HG03342 (cell line): ENCODE results near the gene ENPEP.
"Not testable (repeated sequence)": the region's sequence is repeated elsewhere in the genome, so short reads cannot be mapped to it uniquely, and the experiment has no call there.

ENCODE experiments used
- ATAC-seq: cut with Tn5 transposase; IDR thresholded peaks from one replicate; pipeline ENCODE4 v1.9.1; 2021; ENCODE audit warnings: mild to moderate bottlenecking, moderate library complexity; ENCODE audit not compliant: unreplicated experiment

ENPEP gene

DNA sequence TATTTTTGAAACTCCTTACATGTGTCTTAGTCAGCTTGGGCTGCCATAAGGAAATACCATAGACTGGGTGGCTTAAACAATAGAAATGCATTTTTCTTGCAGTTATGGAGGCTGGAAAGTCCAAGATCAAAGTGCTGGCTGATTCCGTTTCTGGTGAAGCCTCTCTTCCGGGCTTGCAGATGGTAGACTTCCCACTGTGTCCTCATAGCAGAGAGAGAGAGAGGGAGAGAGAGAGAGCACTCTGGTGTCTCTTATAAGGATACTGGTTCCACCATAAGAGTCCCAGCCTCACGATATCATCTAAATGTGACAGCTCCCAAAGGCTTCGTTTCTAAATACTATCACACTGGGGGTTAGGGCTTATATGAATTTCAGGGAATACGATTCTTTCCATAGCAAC is 39.7 kb downstream of the ENPEP start:
- ATAC-seq: no peak

DNA sequence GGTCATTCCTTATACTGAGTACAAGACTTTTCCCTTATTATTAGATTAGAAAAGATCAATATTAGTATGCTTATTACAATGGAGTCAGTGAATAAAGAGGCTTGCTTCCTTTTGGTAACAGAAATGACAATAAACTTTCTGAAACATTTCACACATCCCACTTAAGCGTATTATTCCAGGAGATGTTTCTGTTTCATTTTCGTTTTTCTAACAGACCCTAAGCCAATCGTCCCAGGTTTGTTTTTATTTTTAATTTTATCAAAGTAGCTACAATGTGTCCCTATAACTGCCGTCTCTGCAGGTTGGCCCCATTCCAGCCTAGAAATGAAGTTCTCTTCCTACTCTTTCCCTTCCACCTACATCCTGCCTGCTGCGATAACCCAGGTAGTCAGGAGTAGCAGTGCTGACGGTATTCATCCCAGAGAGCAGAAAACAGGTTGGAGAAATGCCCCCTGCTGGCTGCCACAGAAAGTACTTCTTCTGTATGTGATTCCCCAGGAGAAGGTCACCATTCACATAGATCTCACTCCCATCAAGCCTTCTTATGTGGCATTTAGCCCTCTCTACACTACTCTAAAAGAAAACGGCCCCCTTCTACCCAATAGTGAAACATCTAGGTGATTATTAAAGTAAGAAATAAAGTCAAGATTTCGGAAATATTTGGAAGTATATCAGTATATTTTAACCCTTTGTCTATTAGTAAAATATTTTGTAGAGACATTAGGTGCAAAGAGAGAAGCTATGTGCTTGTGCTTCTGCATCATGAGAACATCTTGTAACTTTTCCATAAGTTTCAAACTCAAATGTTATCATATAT is 40.4 kb downstream of the ENPEP start:
- ATAC-seq: peak; percentile 88

GRCh38 chr4:110518889-110519490 is 43.0 kb downstream of the ENPEP start:
- no peak for ATAC-seq

DNA sequence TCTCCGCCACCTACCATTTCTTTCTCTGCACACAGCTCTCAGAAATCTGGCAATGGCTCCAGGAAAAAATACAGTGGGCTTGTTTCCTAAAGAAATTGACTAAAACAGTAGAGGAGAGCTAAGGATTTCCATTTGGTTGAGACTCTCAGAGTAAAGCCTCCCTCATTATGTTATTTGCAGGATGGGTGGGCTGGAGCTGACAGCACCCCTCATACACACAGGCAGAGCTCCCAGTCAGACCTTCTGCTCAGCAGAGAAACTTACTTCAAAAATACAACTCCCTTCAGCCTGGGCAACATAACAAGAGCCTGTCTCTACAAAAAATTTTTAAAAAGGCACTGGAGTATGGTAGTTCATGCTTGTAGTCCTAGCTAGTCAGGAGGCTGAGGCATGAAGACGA is 44.9 kb downstream of the ENPEP start:
- no peak for ATAC-seq

DNA sequence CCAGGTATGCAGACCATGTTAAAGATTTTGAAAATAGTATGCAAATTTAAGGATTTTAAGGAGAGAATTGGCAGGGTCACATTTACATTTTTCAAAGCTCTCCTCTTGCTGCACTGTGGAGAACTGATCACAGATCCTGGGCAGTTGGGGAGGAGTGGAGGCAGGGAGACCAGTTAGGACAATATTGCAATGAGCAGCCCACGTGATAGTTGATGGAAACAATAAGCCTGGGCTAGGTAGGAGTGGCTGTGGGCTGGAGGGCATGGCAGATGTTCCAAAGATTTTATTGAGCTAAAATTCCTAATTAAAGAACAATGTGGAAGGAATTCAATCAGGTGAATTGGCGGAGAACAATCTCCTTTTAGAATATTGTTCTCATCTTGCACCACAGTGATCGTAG is 50.6 kb downstream of the ENPEP start:
- no peak for ATAC-seq

DNA sequence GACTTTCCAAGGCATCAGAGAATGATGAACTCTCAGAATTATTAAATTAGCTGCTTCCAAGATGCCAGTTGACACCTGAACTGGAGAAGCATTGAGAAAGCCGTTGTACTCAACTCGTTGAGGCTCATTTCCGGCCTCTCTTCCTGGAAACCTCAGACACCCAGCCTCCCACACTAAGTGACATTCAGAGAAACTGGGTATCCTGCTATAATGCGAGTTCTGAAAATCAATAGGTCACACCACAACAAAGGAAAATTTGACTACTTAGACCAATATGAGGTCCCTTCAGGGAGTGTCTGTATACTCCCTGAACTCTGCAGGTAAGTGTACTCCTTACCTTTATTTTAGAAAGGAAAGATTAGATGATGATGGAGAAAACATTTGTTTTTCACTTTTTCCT is 51.2 kb downstream of the ENPEP start:
- no peak for ATAC-seq

GRCh38 chr4:110532901-110533589 is 57.1 kb downstream of the ENPEP start:
- no peak for ATAC-seq

DNA sequence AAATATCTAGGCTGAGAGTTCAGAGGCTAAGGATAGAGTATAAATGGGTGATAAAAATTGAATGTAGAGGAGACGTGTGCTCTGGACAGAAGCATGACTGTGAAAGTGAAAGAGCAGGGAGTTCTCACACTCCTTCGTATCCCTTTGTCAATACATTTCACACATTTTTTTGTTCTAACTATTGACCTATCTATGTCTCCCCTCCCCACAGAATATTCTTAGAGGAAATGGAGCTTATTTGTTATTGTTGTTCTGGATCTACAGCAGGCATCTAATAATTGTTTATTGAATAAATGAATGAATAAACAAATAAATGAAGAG is 57.6 kb downstream of the ENPEP start:
- no peak for ATAC-seq

DNA sequence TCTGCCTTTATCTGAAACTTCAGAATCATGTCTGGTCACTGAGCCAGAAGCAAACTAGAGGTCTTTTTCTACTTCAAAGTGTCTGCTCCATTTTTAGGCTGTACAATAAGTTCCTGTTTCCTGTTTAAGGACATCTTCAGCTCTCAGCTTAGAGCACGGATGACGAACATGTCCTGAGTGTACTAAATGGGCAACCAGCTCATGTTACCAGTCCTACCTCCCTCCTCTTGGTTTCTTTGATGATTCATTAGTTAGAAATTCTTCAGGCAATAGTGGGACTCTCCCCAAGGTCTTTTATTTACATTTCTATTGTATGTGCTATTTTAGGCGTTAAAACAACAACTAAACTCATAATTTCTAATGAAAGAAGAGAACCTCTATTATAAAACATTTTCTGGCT is 58.0 kb downstream of the ENPEP start:
- no peak for ATAC-seq

GRCh38 chr4:110540581-110540980 is 64.6 kb downstream of the ENPEP start:
- ATAC-seq: no peak

DNA sequence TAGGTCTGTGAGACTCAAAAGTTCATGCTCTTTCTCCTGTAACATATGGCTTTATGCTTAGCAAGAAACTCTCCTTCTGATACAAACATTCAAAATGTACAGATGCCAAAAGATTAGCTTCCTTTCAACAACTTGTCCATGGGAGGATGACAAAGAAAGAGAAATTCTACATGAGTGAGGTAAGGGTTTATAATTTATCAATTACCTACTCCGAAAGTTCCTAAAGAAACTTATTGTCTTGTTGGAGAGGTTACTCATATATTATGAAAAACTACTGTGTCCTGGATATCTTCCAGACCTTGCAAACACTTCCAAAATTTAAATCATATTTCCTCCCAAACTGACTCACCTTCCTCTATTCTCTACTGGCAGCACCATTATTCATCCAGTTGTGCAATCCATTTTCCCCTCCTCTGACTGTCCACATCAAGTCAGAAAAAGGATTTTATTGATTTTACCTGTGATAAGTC is 65.1 kb downstream of the ENPEP start:
- no peak for ATAC-seq

GRCh38 chr4:110543577-110543976 is 67.6 kb downstream of the ENPEP start:
- no peak for ATAC-seq

DNA sequence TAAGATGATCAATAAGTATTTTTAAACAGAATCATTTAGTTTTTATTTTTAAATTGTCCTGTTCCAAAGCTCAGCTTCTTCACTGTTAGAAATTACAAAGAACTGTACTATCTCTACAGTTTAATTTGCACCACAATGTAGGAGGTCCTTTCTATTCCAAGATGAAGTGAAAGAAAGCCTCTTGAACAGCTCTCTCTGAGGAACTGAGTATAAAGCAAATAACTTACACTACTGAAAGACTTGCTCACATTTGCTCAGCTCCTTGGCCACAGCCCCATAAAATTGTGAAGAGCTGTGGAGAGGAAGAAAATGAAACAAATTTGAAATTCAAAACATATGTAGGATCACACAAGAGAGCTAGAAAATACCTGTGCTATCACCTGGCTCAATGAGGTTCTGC is 68.6 kb downstream of the ENPEP start:
- ATAC-seq: no peak

DNA sequence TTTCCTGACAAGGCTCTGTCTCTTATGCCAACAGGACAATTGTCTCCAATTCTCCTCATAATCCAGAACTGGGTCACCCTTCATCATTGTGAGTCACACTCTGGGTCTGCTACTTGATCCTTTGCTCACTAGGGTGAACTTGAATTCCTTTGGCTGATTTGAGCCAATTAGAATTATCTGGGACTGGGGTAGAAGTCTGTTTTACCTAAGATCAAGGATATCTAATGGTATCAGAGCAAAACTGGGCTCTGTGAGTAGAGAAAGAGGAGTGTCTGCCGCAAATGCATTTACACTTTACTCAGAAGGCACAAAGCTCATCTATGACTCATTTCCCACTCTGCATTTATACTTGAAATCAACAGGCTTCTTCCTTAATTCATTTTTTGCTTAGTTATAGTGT is 74.3 kb downstream of the ENPEP start:
- ATAC-seq: no peak

GRCh38 chr4:110553197-110553596 is 77.2 kb downstream of the ENPEP start:
- ATAC-seq: no peak

GRCh38 chr4:110567214-110567613 is 91.3 kb downstream of the ENPEP start:
- ATAC-seq: no peak

DNA sequence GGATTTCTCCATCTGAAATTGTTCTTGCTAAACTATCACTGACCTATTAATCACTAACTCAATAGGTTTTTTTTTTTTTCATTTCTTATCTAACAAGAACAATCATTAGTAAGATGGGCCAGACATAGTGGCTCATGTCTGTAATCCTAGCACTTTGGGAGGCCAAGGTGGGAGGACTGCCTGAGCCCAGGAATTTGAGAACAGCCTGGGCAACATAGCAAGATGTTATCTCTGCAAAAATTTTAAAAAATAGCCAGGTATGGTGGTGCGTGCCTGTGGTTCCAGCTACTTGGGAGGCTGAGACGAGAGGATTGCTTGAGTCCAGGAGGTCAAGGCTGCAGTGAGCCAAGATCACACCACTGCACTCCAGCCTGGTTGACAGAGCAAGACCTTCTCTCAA is 100.7 kb downstream of the ENPEP start:
- ATAC-seq: not testable (repeated sequence)

GRCh38 chr4:110586131-110586850 is 110.3 kb downstream of the ENPEP start:
- no peak for ATAC-seq

DNA sequence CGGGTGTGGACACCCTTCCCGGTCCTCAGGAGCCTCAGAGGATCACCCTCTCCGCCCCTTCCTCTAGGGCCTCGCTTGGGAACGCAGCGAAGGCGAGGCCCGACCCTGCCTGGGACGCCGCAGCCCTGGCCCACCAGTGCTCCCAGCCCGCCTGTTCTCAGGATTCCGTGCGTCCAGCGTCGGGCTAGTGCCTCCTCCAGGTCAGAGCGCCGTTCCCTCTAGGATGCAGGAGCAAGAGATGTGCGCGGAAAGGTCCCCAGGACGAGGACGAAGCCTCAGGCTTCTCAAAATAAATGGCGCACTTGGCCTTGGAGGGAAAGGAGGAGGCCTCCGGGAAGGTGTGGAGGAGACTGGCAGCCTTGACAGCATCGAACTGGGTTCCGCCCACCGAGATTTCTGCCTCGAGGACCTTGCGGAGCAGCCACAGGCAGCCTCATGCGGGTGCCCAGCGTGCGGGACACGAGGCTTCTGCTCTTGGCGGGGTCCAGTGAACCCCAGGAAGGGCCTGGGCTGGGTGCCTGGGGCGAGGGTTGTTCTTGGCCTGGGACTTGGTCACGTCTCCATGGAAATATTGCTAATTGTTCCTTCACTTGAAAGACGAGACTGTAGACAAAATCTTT is 111.8 kb downstream of the ENPEP start:
- no peak for ATAC-seq

GRCh38 chr4:110589297-110589696 is 113.3 kb downstream of the ENPEP start:
- ATAC-seq: no peak

DNA sequence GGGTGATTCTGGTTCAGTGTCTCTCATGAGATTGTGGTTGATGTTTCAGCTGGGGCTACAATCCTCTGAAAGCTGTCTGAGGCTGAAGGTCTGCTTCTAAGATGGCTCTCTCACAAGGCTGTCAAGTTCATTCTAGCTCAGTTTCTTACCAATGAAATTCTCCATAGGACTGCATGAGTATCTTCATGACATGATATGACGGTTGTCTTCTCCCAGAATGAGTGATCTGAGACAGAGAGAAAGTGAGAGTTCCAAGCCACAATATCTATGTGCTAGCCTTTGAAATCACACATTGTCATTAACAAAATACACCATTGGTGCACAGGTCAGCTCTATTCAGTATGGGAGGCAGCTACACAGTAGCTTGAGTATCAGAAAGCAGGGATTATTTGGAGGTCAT is 119.6 kb downstream of the ENPEP start:
- no peak for ATAC-seq
